ENCODE measurements around the gene FEM1A. TPM values are rescaled to one million over a fixed set of nuclear protein-coding genes. Genes with fewer than 3 reads are reported as not detected.

The FEM1A gene
- total and polyA plus RNA-seq, 2 of the 13 experiments (the other 11 are each of a cell fraction or from before 2014, with no cell fraction given): 3.2 to 10.8 TPM

DNA sequence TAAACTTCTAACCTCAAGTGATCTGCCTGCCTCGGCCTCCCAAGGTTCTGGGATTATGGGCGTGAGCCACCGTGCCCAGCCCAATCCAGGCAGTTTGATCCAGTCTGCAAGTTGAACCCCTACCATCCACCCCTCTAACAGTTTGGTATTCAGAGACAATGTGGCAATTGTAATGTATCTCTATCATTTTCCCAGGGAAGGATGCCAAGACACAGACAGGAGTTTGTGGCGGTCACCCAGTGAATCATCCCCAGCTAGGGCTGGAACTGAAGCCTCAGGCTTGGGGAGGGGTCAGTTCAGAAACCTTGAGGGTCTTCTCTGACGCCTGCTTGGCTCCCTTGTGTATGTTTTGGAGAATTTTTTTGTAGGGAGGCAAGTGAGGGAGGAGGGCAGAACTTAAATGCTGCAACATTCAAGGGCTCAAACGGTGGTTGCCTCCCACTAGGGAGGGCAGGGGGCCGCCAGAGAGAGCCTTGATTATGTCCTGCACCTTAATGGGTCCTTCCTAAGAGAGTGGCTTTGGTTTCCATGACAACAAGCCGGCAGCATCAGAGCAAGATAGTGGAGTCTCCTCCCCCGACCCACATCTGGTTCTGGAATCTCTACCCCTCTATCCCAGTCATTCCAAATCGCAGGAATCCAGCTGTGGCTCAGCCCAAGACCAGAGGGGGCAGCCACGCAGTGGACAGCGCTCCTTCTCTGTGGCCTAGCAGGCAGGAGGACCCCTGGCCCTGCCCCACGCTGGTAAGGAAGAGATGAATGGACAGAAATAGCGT is 14.9 kb upstream of the FEM1A start:
- no peak for DNase-seq (ENCODE audit: low spot score)
- no peak for FAIRE-seq
- Histone ChIP-seq H3K27ac (ENCODE audit: extremely low read length, insufficient read depth, low read length) (no peak overlapping the region), H3K79me2 (ENCODE audit: insufficient read depth, low read length) (no peaks in the 10 kb centered on the region), H3K27me3 (ENCODE audit: control insufficient read depth in 1 of 2, insufficient read depth in 2 of 2, low read length in 2 of 2) (peaks cover 0 to 11% of the 10 kb centered on the region in 2 experiments; a peak in 2 of 5 replicates), H4K20me1 (ENCODE audit: insufficient read depth, low read length) (no peaks in the 10 kb centered on the region), H3K9ac (ENCODE audit: insufficient read depth, low read depth, low read length) (no peak overlapping the region), H3K4me1 (ENCODE audit: insufficient read depth, low read length) (no peaks in the 10 kb centered on the region), H2AFZ (ENCODE audit: low read length) (no peak overlapping the region), H3K9me3 (ENCODE audit: low read length) (no peaks in the 10 kb centered on the region), H3K36me3 (replicated peaks in 1 of 2; ENCODE audit: control insufficient read depth in 1 of 2, insufficient read depth in 2 of 2, low read length in 2 of 2) (no peaks in the 10 kb centered on the region), H3K4me3 (replicated peaks in 1 of 3; ENCODE audit: insufficient read depth in 1 of 3, low read depth in 2 of 3, low read length in 3 of 3) (no peak overlapping the region), H3K4me2 (ENCODE audit: low read depth, low read length) (no peak overlapping the region)
- ATAC-seq: no peak; the same call in 1 of the 3 replicates
- ChIA-PET CTCF (ENCODE audit: low intra/inter-chr PET ratio, low total read pairs) (no interaction called here), POLR2A (no interaction called here)
- no peak for TF ChIP-seq MTF1 (CRISPR knock-in tag; IDR thresholded peaks at IDR 0.05)
- TF ChIP-seq, protein P1, sequence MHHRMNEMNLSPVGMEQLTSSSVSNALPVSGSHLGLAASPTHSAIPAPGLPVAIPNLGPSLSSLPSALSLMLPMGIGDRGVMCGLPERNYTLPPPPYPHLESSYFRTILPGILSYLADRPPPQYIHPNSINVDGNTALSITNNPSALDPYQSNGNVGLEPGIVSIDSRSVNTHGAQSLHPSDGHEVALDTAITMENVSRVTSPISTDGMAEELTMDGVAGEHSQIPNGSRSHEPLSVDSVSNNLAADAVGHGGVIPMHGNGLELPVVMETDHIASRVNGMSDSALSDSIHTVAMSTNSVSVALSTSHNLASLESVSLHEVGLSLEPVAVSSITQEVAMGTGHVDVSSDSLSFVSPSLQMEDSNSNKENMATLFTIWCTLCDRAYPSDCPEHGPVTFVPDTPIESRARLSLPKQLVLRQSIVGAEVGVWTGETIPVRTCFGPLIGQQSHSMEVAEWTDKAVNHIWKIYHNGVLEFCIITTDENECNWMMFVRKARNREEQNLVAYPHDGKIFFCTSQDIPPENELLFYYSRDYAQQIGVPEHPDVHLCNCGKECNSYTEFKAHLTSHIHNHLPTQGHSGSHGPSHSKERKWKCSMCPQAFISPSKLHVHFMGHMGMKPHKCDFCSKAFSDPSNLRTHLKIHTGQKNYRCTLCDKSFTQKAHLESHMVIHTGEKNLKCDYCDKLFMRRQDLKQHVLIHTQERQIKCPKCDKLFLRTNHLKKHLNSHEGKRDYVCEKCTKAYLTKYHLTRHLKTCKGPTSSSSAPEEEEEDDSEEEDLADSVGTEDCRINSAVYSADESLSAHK (CRISPR knock-in tag; IDR thresholded peaks at IDR 0.05; ENCODE audit: borderline replicate concordance): no peak
- TF ChIP-seq, protein P2, sequence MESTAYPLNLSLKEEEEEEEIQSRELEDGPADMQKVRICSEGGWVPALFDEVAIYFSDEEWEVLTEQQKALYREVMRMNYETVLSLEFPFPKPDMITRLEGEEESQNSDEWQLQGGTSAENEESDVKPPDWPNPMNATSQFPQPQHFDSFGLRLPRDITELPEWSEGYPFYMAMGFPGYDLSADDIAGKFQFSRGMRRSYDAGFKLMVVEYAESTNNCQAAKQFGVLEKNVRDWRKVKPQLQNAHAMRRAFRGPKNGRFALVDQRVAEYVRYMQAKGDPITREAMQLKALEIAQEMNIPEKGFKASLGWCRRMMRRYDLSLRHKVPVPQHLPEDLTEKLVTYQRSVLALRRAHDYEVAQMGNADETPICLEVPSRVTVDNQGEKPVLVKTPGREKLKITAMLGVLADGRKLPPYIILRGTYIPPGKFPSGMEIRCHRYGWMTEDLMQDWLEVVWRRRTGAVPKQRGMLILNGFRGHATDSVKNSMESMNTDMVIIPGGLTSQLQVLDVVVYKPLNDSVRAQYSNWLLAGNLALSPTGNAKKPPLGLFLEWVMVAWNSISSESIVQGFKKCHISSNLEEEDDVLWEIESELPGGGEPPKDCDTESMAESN (CRISPR knock-in tag; conservative IDR thresholded peaks at IDR 0.05): no peak
- TF ChIP-seq MAFF (IDR thresholded peaks at IDR 0.05; ENCODE audit: low read depth, low read length): no peak
- TF ChIP-seq, protein P3, sequence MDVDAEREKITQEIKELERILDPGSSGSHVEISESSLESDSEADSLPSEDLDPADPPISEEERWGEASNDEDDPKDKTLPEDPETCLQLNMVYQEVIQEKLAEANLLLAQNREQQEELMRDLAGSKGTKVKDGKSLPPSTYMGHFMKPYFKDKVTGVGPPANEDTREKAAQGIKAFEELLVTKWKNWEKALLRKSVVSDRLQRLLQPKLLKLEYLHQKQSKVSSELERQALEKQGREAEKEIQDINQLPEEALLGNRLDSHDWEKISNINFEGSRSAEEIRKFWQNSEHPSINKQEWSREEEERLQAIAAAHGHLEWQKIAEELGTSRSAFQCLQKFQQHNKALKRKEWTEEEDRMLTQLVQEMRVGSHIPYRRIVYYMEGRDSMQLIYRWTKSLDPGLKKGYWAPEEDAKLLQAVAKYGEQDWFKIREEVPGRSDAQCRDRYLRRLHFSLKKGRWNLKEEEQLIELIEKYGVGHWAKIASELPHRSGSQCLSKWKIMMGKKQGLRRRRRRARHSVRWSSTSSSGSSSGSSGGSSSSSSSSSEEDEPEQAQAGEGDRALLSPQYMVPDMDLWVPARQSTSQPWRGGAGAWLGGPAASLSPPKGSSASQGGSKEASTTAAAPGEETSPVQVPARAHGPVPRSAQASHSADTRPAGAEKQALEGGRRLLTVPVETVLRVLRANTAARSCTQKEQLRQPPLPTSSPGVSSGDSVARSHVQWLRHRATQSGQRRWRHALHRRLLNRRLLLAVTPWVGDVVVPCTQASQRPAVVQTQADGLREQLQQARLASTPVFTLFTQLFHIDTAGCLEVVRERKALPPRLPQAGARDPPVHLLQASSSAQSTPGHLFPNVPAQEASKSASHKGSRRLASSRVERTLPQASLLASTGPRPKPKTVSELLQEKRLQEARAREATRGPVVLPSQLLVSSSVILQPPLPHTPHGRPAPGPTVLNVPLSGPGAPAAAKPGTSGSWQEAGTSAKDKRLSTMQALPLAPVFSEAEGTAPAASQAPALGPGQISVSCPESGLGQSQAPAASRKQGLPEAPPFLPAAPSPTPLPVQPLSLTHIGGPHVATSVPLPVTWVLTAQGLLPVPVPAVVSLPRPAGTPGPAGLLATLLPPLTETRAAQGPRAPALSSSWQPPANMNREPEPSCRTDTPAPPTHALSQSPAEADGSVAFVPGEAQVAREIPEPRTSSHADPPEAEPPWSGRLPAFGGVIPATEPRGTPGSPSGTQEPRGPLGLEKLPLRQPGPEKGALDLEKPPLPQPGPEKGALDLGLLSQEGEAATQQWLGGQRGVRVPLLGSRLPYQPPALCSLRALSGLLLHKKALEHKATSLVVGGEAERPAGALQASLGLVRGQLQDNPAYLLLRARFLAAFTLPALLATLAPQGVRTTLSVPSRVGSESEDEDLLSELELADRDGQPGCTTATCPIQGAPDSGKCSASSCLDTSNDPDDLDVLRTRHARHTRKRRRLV (CRISPR knock-in tag; IDR thresholded peaks at IDR 0.05): no peak
- no peak for TF ChIP-seq ZNF562 (CRISPR knock-in tag; IDR thresholded peaks at IDR 0.05; ENCODE audit: borderline replicate concordance)
- no peak for TF ChIP-seq ARNT2 (CRISPR knock-in tag; IDR thresholded peaks at IDR 0.05; ENCODE audit: low read depth)
- no peak for TF ChIP-seq MIXL1 (CRISPR knock-in tag; IDR thresholded peaks at IDR 0.05)
- TF ChIP-seq ZFP36L1 (CRISPR knock-in tag; IDR thresholded peaks at IDR 0.05): no peak
- TF ChIP-seq PAX8 (CRISPR knock-in tag; IDR thresholded peaks at IDR 0.05; ENCODE audit: borderline replicate concordance): no peak
- no peak for TF ChIP-seq STAT5B (CRISPR knock-in tag; IDR thresholded peaks at IDR 0.05)
- no peak for TF ChIP-seq MZF1 (CRISPR knock-in tag; IDR thresholded peaks at IDR 0.05; ENCODE audit: borderline replicate concordance)
- BruUV-seq (replicated peaks): no TSS peak
- intact Hi-C loops (cut with micrococcal nuclease; ENCODE audit: unreplicated experiment) (no loop called here), in situ Hi-C loops (cut with HindIII; ENCODE audit: extremely low pct_ligation_motif_present, low pct_unique_long_range_greater_than_20kb) (no loop called here)
- 16% methylated on average over 8 of the region's 14 CpGs for WGBS (ENCODE audit: low lambda C conversion rate)
